ENCODE results near the gene LASP1NB.

DNA sequence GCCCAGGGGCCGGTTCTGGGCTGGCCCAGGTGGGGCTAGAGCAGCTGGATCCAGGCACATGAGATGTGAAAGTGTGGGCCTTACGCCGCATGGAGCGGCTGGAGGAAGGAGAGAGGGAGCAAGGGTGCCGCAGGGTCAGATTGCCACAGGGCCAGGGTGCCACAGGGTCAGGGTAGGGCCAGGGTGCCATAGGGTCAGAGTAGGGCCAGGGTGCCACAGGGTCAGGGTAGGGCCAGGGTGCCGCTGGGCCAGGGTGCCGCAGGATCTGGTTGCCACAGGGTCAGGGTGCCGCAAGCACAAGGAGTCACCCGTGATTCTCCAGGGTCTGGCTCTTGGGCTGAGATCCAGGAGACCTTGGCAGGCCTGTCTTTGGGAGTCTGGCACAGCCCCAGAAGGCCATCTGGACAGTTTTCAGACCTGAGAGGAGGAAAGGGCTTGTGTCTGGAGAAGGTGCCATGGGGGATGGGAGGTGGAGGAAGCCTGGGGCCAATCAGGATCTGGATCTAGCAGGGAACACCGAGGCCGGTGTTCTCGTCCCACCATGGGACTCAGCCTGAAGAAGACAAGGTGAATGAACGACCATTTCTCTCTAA lies 13.1 kb upstream of the LASP1NB start:
- no peak for TF ChIP-seq EZH2 (IDR thresholded peaks at IDR 0.05; ENCODE audit: borderline replicate concordance, insufficient read depth, low read depth, low read length, poor library complexity, severe bottlenecking)
- TF ChIP-seq, protein P1, sequence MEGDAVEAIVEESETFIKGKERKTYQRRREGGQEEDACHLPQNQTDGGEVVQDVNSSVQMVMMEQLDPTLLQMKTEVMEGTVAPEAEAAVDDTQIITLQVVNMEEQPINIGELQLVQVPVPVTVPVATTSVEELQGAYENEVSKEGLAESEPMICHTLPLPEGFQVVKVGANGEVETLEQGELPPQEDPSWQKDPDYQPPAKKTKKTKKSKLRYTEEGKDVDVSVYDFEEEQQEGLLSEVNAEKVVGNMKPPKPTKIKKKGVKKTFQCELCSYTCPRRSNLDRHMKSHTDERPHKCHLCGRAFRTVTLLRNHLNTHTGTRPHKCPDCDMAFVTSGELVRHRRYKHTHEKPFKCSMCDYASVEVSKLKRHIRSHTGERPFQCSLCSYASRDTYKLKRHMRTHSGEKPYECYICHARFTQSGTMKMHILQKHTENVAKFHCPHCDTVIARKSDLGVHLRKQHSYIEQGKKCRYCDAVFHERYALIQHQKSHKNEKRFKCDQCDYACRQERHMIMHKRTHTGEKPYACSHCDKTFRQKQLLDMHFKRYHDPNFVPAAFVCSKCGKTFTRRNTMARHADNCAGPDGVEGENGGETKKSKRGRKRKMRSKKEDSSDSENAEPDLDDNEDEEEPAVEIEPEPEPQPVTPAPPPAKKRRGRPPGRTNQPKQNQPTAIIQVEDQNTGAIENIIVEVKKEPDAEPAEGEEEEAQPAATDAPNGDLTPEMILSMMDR (IDR thresholded peaks at IDR 0.05), result no peak
